K562 (cell line): ENCODE results near the gene BCKDK. TPM values are rescaled to one million over a fixed set of nuclear protein-coding genes. Genes with fewer than 3 reads are reported as not detected.

Experiments
- ATF2 ChIP-seq: sonication (generic); formaldehyde crosslinking; IDR thresholded peaks from 2 replicates; pipeline ENCODE4 v1.8.1; 2022; ENCODE audit warnings: missing genetic modification reagents
- EGR1 ChIP-seq: fragments of 450-650 bp; conservative IDR thresholded peaks from 2 replicates; pipeline ENCODE4 v1.6.1; 2017; ENCODE audit warnings: mild to moderate bottlenecking
- ELF1 ChIP-seq: fragments of 200-800 bp; sonication (Bioruptor generic); IDR thresholded peaks from 2 replicates; pipeline ENCODE4 v1.6.1; 2016; ENCODE audit warnings: missing genetic modification characterization, missing compliant biosample characterization
- ELF4 ChIP-seq: fragments of 450-650 bp; formaldehyde crosslinking; IDR thresholded peaks from 2 replicates; pipeline ENCODE4 v1.4.0; 2022; ENCODE audit warnings: missing genetic modification characterization
- ETS1 ChIP-seq: conservative IDR thresholded peaks from 2 replicates; pipeline ENCODE4 v1.6.1; 2011; ENCODE audit warnings: low read depth, mild to moderate bottlenecking, low read length; ENCODE audit not compliant: control insufficient read depth
- FOSL1 ChIP-seq: fragments of 200-800 bp; sonication (Bioruptor generic); conservative IDR thresholded peaks from 2 replicates; pipeline ENCODE4 v1.6.1; 2016; ENCODE audit warnings: missing genetic modification characterization, missing compliant biosample characterization
- GABPA ChIP-seq: fragments of 200-800 bp; sonication (Bioruptor generic); conservative IDR thresholded peaks from 2 replicates; pipeline ENCODE4 v1.6.1; 2016; ENCODE audit warnings: low read depth, missing genetic modification characterization, missing compliant biosample characterization
- GATAD2A ChIP-seq: fragments of 450-650 bp; IDR thresholded peaks from 2 replicates; pipeline ENCODE4 v1.6.1; 2017
- KDM5B ChIP-seq: fragments of 200-600 bp; sonication (generic); IDR thresholded peaks from 2 replicates; pipeline ENCODE4 v1.6.1; 2012; ENCODE audit warnings: low read depth, mild to moderate bottlenecking, moderate library complexity, low read length, control low read depth, inconsistent platforms; ENCODE audit not compliant: insufficient replicate concordance
- MBD2 ChIP-seq: sonication (generic); IDR thresholded peaks from 2 replicates; pipeline ENCODE4 v1.6.1; 2016; ENCODE audit warnings: low read depth, borderline replicate concordance
- PML ChIP-seq: IDR thresholded peaks from 2 replicates; pipeline ENCODE4 v1.6.1; 2012; ENCODE audit warnings: low read length, inconsistent platforms
- RBM17 ChIP-seq: fragments of 200-400 bp; formaldehyde crosslinking; IDR thresholded peaks from 2 replicates; pipeline ENCODE4 v1.6.1; 2017; ENCODE audit warnings: low read depth, mild to moderate bottlenecking, low read length, borderline replicate concordance
- SIN3A ChIP-seq, 2 experiments: fragments of 150-350 bp in 1 of 2; IDR thresholded peaks; 2 replicates each; pipeline ENCODE4 v1.6.1; 2011 to 2016; ENCODE audit warnings: borderline replicate concordance in 2 of 2, low read depth in 2 of 2, low read length in 2 of 2, mild to moderate bottlenecking in 2 of 2, moderate library complexity in 2 of 2; ENCODE audit not compliant: control insufficient read depth in 1 of 2
- TBP ChIP-seq: optimal IDR thresholded peaks from 2 replicates; pipeline ENCODE3; 2011; ENCODE audit warnings: low read depth, low read length, improper control_type of control experiment
- YY1 ChIP-seq, 3 experiments: IDR thresholded peaks; 2 replicates each; pipeline ENCODE4 v1.6.1; 2011; ENCODE audit warnings: low read length in 2 of 3, mild to moderate bottlenecking in 2 of 3, moderate library complexity in 2 of 3, borderline replicate concordance in 1 of 3, control low read depth in 1 of 3, low read depth in 1 of 3; ENCODE audit not compliant: insufficient read depth in 3 of 3, insufficient replicate concordance in 2 of 3, control insufficient read depth in 1 of 3, insufficient read length in 1 of 3; ENCODE audit errors: extremely low read depth in 1 of 3
- ZBTB1 ChIP-seq: sonication (generic); formaldehyde crosslinking; IDR thresholded peaks from 2 replicates; pipeline ENCODE4 v1.8.1; 2023; ENCODE audit warnings: missing genetic modification reagents, low read depth, mild to moderate bottlenecking, borderline replicate concordance
- ZBTB7A ChIP-seq: IDR thresholded peaks from 2 replicates; pipeline ENCODE4 v1.6.1; 2011; ENCODE audit warnings: low read depth, mild to moderate bottlenecking, low read length, moderate library complexity, borderline replicate concordance; ENCODE audit not compliant: control insufficient read depth
- ZFP91 ChIP-seq: sonication (generic); formaldehyde crosslinking; IDR thresholded peaks from 2 replicates; pipeline ENCODE4 v1.8.0; 2022; ENCODE audit warnings: mild to moderate bottlenecking, missing genetic modification reagents
- ZNF785 ChIP-seq: fragments of 250-450 bp; sonication (Bioruptor Pico); IDR thresholded peaks from 2 replicates; pipeline ENCODE4 v1.4.0; 2020; ENCODE audit warnings: mild to moderate bottlenecking
- polyA plus RNA-seq, 8 experiments: library from polyadenylated mRNA; depleted of rRNA in 4 of 8; stranded (reverse) in 5 of 8; unstranded in 3 of 8; fragments of >200 nt; fragmentation: Nextera tagmentation in 2 of 8; fragmentation: Illumina TruSeq in 1 of 8; extraction: Ambion mirVana in 2 of 8; extraction: Trizol in 1 of 8; gene quantifications; 2 replicates each; pipeline versions ENCODE4 v1.2.1 to v1.2.3, GENCODE V29; 2011 to 2014; ENCODE audit warnings: inconsistent platforms in 1 of 8, missing spikeins in 1 of 8
- total RNA-seq, 7 experiments: library from RNA; depleted of rRNA in 6 of 7; stranded (reverse); fragments of >200 nt in 6 of 7; fragmentation: Illumina TruSeq in 2 of 7; extraction: Trizol in 2 of 7; gene quantifications; 2 replicates each; pipeline versions ENCODE4 v1.2.1 to v1.2.3, GENCODE V29; 2011 to 2021; ENCODE audit warnings: low replicate concordance in 1 of 7

The BCKDK gene
- total and polyA plus RNA-seq, 9 of the 15 experiments (the other 6 are each of a cell fraction or from before 2014, with no cell fraction given) = 0.58 to 34.8 (median 13.1) TPM

- TF ChIP-seq GABPA (tag) (peak; percentile 99), MBD2 (peak; percentile 83), ZFP91 (CRISPR knock-in tag) (no peak), TBP (peak; percentile 92), FOSL1 (tag) (0 out of 2 replicates have a peak, but pooled peaks have one; percentile 25), ZNF785 (CRISPR knock-in tag) (no peak), ZBTB1 (CRISPR knock-in tag) (peak; percentile 82), RBM17 (no peak), GATAD2A (peak; percentile 67; the same call in 1 of the 2 replicates), EGR1 (peak; percentile 32; the same call in 1 of the 2 replicates), ZBTB7A (peak; percentile 87), SIN3A (IDR thresholded peaks at IDR 0.05; ENCODE audit: borderline replicate concordance in 2 of 2, control insufficient read depth in 1 of 2, low read depth in 2 of 2, low read length in 2 of 2) (peak in 1 of 2 experiments; percentile 71; a peak in 2 of 4 replicates), YY1 (IDR thresholded peaks at IDR 0.05; ENCODE audit: borderline replicate concordance in 1 of 3, control insufficient read depth in 1 of 3, extremely low read depth in 1 of 3, insufficient read depth in 3 of 3, insufficient read length in 1 of 3, insufficient replicate concordance in 2 of 3, low read depth in 1 of 3, low read length in 2 of 3) (peak; percentile 75 to 97 (median 93)), PML (peak; percentile 75), ELF4 (CRISPR knock-in tag) (peak; percentile 88), ATF2 (no peak), ETS1 (peak; percentile 51), KDM5B (peak; percentile 73), ELF1 (0 out of 2 replicates have a peak, but pooled peaks have one; percentile 34)
These were observed 9.4 kb downstream of the BCKDK start, which contains the start of gene KAT8 (continued) for GRCh38 chr16:31117384-31118222.
